SK-N-MC (cell line): ENCODE results near the gene WNT10A.

ENCODE experiments used
- DNase-seq: peaks from one replicate; pipeline ENCODE4 v3.0.0-alpha.2; 2011; ENCODE audit warnings: low read depth, low spot score
- H3K27ac ChIP-seq: fragments of 200-600 bp; sonication (generic); 2 replicates; pipeline ENCODE4 v1.5.1; 2016; ENCODE audit warnings: mixed run types
- H3K36me3 ChIP-seq: fragments of 200-600 bp; sonication (generic); 2 replicates; pipeline ENCODE4 v1.6.1; 2017; ENCODE audit warnings: antibody characterized with exemption, low read length, mixed read lengths; ENCODE audit not compliant: insufficient read depth
- H3K4me3 ChIP-seq: fragments of 200-600 bp; sonication (generic); 2 replicates; pipeline ENCODE4 v1.5.1; 2016
- H3K9ac ChIP-seq: fragments of 200-600 bp; sonication (generic); 2 replicates; pipeline ENCODE4 v1.8.0; 2017; ENCODE audit warnings: mixed run types, mixed read lengths; ENCODE audit not compliant: insufficient read length
- H3K9me3 ChIP-seq: fragments of 200-600 bp; sonication (generic); 2 replicates; pipeline ENCODE4 v1.6.1; 2017; ENCODE audit warnings: low read depth, mild to moderate bottlenecking, antibody characterized with exemption, low read length, moderate library complexity, mixed read lengths
- EZH2 ChIP-seq: fragments of 200-600 bp; sonication (generic); IDR thresholded peaks from one replicate; pipeline ENCODE4 v1.6.1; 2017; ENCODE audit warnings: antibody characterized with exemption
- FOXP2 ChIP-seq: optimal IDR thresholded peaks from 2 replicates; pipeline ENCODE3; 2011; ENCODE audit warnings: mild to moderate bottlenecking, moderate library complexity; ENCODE audit not compliant: insufficient read depth; ENCODE audit errors: extremely low read length, control extremely low read depth
- POLR2AphosphoS5 ChIP-seq: IDR thresholded peaks from 2 replicates; pipeline ENCODE4 v1.6.1; 2012; ENCODE audit warnings: mild to moderate bottlenecking, low read depth, low read length, borderline replicate concordance

Gene WNT10A

GRCh38 chr2:218892693-218893348 lies 12.2 kb downstream of the WNT10A start:
- no peak for DNase-seq
- Histone ChIP-seq H3K9me3 (no peaks in the 10 kb centered on the region), H3K9ac (peak overlapping the region; percentile 53), H3K27ac (peak overlapping the region; percentile 86), H3K36me3 (peaks cover 5% of the 10 kb centered on the region; the same call in 1 of the 2 replicates), H3K4me3 (peak overlapping the region; percentile 80)
- TF ChIP-seq EZH2: no peak
- peak; percentile 55 for TF ChIP-seq POLR2AphosphoS5

- no peak for DNase-seq
- peaks cover 5% of the 10 kb centered on the region; the same call in 1 of the 2 replicates for H3K36me3 ChIP-seq
- peak overlapping the region; percentile 86 for H3K27ac ChIP-seq
- peak overlapping the region; percentile 80 for H3K4me3 ChIP-seq
- H3K9me3 ChIP-seq: no peaks in the 10 kb centered on the region
- peak overlapping the region; percentile 53 for H3K9ac ChIP-seq
- TF ChIP-seq POLR2AphosphoS5 (0 out of 2 replicates have a peak, but pooled peaks have one; percentile 22), EZH2 (no peak), FOXP2 (no peak)
These were observed 12.9 kb downstream of the WNT10A start for GRCh38 chr2:218893349-218894150.

GRCh38 chr2:218894151-218894879 lies 13.7 kb downstream of the WNT10A start:
- Histone ChIP-seq H3K9ac (no peak overlapping the region), H3K27ac (peak overlapping the region; percentile 86), H3K36me3 (peaks cover 5% of the 10 kb centered on the region; the same call in 1 of the 2 replicates), H3K9me3 (no peaks in the 10 kb centered on the region), H3K4me3 (peak overlapping the region; percentile 80)
- TF ChIP-seq EZH2 (no peak), POLR2AphosphoS5 (peak; percentile 47; the same call in 1 of the 2 replicates), FOXP2 (no peak)
- DNase-seq: no peak

GRCh38 chr2:218894880-218895157 lies 14.2 kb downstream of the WNT10A start:
- DNase-seq: no peak
- Histone ChIP-seq H3K9ac (no peak overlapping the region), H3K27ac (peak overlapping the region; percentile 86), H3K36me3 (peaks cover 5% of the 10 kb centered on the region; the same call in 1 of the 2 replicates), H3K9me3 (no peaks in the 10 kb centered on the region), H3K4me3 (no peak overlapping the region; the same call in 1 of the 2 replicates)
- TF ChIP-seq FOXP2: no peak
- TF ChIP-seq EZH2: no peak
- no peak for TF ChIP-seq POLR2AphosphoS5

- DNase-seq: no peak
- Histone ChIP-seq H3K36me3 (peaks cover 3% of the 10 kb centered on the region; the same call in 1 of the 2 replicates), H3K4me3 (no peak overlapping the region), H3K9me3 (no peaks in the 10 kb centered on the region), H3K27ac (peak overlapping the region; percentile 86), H3K9ac (no peak overlapping the region)
- TF ChIP-seq FOXP2 (no peak), POLR2AphosphoS5 (peak; percentile 25; the same call in 1 of the 2 replicates), EZH2 (no peak)
These were observed 14.7 kb downstream of the WNT10A start for GRCh38 chr2:218895326-218895725.

GRCh38 chr2:218895759-218896500 lies 15.3 kb downstream of the WNT10A start:
- Histone ChIP-seq H3K9ac (no peak overlapping the region), H3K9me3 (no peaks in the 10 kb centered on the region), H3K27ac (peak overlapping the region; percentile 86), H3K4me3 (peak overlapping the region; percentile 71), H3K36me3 (no peaks in the 10 kb centered on the region)
- no peak for TF ChIP-seq POLR2AphosphoS5
- TF ChIP-seq FOXP2: no peak
- no peak for TF ChIP-seq EZH2
- DNase-seq: no peak

- H3K36me3 ChIP-seq: no peaks in the 10 kb centered on the region
- TF ChIP-seq POLR2AphosphoS5 (peak; percentile 58), FOXP2 (peak; percentile 51), EZH2 (no peak)
- H3K9me3 ChIP-seq: no peaks in the 10 kb centered on the region
- H3K27ac ChIP-seq: peak overlapping the region; percentile 86
- peak overlapping the region; percentile 71 for H3K4me3 ChIP-seq
- DNase-seq: no peak
- H3K9ac ChIP-seq: no peak overlapping the region
These were observed 16.1 kb downstream of the WNT10A start for GRCh38 chr2:218896501-218897393.
